Endothelial cell of umbilical vein (primary cell): ENCODE results near the gene PDCD2.

Source experiments
- EZH2 ChIP-seq: IDR thresholded peaks from 2 replicates; pipeline ENCODE4 v1.6.1; 2012; ENCODE audit warnings: borderline replicate concordance, low read depth, mild to moderate bottlenecking, moderate library complexity, low read length, inconsistent platforms; ENCODE audit not compliant: severe bottlenecking
- JUN ChIP-seq: IDR thresholded peaks from 2 replicates; pipeline ENCODE4 v1.6.1; 2011; ENCODE audit warnings: borderline replicate concordance, low read depth; ENCODE audit not compliant: insufficient read length, insufficient read depth
- MAX ChIP-seq: IDR thresholded peaks from 2 replicates; pipeline ENCODE4 v1.6.1; 2011; ENCODE audit not compliant: insufficient read depth, insufficient read length
- MYC ChIP-seq: IDR thresholded peaks from one replicate; pipeline ENCODE4 v1.6.1; 2011; ENCODE audit warnings: mild to moderate bottlenecking, low read depth, low read length
- POLR2A ChIP-seq: IDR thresholded peaks from 2 replicates; pipeline ENCODE4 v1.6.1; 2012; ENCODE audit warnings: low read depth, mild to moderate bottlenecking, control low read depth, low read length
- POLR2AphosphoS5 ChIP-seq: IDR thresholded peaks from 2 replicates; pipeline ENCODE4 v1.6.1; 2012; ENCODE audit warnings: low read depth, mild to moderate bottlenecking, control low read depth, low read length, moderate library complexity; ENCODE audit not compliant: insufficient read depth
- TF ChIP-seq, protein P1 (sequence below), 2 donors: IDR thresholded peaks; 1 replicate in 1 of 2; 2 replicates in 1 of 2; pipeline ENCODE4 v1.5.1; 2011; ENCODE audit warnings: low read length in 2 of 2, mild to moderate bottlenecking in 2 of 2, moderate library complexity in 2 of 2, control low read depth in 1 of 2, inconsistent platforms in 1 of 2, low read depth in 1 of 2; ENCODE audit not compliant: insufficient read depth in 1 of 2; ENCODE audit errors: extremely low read depth in 1 of 2

DNA sequence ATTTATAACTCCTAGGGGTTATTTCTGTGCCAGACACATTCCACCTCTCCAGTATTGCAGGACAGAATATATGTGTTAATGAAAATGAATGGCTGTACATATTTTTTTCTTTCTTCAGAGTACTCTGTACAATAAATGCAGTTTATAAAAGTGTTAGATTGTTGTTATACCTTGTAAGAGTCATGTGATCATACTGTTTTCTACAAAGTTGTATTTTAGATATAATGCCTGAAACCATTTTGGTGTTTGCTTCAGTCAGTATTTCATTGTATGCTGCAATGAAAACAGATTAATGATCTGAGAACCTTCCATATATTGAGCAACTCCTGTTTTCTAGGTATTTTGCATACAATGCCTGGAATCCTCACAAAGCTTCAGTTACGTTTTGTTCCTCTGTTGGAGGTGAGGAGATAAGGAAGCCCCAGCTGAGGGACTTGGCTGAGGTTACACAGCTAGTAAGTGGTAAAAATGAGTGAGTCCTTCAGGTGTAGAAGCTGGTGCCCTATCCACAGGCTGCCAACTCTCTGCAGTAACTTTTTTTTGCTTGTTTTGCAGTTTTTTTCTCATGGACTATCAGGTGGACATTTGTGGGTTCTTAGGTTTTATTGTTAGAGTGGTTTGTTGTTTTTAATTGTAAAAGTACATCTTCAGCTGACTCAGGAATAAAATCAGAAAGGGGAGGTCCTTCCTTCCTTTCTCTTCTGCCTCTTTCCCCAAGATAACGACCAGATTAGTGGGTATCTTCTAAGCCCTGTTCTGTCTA, 11.6 kb downstream of the PDCD2 start:
- TF ChIP-seq EZH2 (no peak), JUN (no peak), POLR2A (no peak), POLR2AphosphoS5 (no peak), MAX (no peak), MYC (no peak)
- TF ChIP-seq, protein P1, sequence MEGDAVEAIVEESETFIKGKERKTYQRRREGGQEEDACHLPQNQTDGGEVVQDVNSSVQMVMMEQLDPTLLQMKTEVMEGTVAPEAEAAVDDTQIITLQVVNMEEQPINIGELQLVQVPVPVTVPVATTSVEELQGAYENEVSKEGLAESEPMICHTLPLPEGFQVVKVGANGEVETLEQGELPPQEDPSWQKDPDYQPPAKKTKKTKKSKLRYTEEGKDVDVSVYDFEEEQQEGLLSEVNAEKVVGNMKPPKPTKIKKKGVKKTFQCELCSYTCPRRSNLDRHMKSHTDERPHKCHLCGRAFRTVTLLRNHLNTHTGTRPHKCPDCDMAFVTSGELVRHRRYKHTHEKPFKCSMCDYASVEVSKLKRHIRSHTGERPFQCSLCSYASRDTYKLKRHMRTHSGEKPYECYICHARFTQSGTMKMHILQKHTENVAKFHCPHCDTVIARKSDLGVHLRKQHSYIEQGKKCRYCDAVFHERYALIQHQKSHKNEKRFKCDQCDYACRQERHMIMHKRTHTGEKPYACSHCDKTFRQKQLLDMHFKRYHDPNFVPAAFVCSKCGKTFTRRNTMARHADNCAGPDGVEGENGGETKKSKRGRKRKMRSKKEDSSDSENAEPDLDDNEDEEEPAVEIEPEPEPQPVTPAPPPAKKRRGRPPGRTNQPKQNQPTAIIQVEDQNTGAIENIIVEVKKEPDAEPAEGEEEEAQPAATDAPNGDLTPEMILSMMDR (IDR thresholded peaks at IDR 0.05; ENCODE audit: extremely low read depth in 1 of 2, insufficient read depth in 1 of 2, low read depth in 1 of 2, low read length in 2 of 2), result no peak
